Hepatic stellate cell (primary cell): ENCODE data around the gene TLCD1.
A peak's percentile ranks its signal among the peaks of the same experiment; 100 is the strongest.

ENCODE experiments used
- DNase-seq: peaks from one replicate; pipeline ENCODE4 v3.0.0; 2011; ENCODE audit warnings: low spot score

Gene TLCD1, protein sequence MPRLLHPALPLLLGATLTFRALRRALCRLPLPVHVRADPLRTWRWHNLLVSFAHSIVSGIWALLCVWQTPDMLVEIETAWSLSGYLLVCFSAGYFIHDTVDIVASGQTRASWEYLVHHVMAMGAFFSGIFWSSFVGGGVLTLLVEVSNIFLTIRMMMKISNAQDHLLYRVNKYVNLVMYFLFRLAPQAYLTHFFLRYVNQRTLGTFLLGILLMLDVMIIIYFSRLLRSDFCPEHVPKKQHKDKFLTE

DNA sequence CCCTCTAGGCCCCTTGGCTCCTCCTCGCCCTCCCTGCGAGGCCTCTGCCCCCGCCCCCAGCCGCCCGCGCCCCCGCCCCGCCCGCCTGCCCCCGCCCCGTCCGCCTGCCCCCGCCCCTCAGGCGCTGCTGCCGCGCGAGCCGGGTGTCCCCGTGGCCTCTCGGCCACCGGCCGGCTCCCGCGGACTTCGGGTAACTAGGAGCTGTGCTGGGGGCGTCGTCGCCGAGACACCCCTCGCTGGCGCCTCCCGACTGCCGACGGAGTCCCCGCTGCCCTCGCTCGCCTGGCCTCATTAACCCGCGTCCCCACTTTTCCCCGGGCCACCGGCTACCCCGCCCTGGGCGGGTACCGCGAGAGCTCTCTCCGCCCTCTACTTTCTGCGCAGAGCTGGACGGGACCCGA lies at the start of gene TLCD1:
TLCD1 (minus strand) TSS at position 8 of the 401 bp plus-strand sequence. CDS start 136 bp downstream, outside the sequence.
- peak; percentile 84 for DNase-seq

DNA sequence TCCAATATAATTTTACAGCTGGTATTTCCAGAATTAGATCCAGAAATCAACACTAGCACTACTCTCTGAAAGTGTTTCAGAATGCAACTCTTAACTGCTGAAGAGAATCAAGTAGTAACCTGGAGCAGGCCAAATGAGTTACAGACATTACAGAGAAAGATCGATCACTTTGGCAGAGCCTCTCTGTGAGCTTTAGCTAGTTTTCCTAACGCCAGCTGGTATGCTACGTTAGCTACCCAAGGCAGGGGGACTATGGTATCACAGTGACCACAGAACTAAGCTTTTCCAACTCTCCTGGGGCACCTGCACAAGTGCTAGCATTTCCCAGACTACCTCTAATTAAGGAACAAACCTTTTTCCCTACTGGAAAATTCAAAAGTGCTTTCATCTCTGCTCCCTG lies 48.2 kb upstream of the TLCD1 start:
- DNase-seq = no peak

DNA sequence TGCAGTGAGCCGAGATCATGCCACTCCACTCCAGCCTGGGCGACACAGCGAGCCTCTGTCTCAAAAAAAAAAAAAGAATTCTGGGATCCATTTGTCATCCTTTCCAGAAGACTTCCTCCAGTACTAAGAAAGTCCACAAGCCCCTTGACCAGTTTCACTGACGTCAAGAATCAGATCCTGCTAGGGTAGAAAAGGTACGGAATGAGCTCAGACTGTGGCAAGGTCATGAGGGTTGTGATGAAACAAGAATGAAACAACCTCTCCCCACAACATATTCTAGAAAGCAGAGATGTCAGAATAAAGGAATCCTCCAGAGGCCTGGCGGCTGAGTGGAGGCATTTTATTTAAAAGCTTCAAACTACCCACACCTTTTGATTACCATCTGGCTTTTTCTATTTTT lies 47.7 kb upstream of the TLCD1 start:
- DNase-seq = no peak

DNA sequence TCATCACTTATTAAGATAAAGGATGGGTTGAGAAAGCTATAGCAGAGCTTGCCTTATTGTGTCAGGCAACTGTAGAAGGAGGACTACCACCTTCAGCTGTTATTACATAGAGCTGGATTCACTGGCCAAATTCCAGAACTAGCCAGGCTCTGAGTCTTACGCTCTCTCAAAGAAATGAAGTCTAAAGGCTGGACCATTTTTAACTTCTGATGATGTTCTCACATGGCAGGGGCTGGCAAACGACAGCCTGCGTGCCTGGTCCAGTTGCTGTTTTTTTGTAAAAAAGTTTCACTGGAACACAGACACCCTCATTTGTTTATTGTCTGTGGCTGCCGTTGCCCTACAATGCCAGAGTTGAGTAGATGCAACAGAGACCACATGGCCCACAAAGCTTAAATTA lies 39.0 kb upstream of the TLCD1 start:
- no peak for DNase-seq

DNA sequence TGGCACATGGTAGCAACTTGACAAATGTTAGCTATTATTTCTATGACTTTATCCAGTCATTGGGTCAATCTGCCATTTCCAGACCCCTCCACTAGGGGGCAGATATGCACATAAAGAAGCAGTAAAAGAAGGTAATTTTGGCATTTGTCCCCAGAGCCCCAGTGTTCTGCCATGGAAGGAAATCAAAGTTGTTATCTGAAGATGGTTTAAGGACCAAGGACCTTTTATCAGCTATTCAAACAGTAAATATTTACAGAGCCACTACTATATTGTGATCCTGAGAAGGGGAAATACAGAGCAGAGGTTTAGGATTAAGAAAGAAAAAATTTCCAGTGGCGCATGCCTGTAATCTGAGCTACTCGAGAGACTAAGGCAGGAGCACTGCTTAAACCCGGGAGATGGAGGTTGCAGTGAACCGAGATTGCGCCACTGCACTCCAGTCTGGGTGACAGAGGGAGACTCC lies 37.8 kb upstream of the TLCD1 start:
- DNase-seq = peak; percentile 64

DNA sequence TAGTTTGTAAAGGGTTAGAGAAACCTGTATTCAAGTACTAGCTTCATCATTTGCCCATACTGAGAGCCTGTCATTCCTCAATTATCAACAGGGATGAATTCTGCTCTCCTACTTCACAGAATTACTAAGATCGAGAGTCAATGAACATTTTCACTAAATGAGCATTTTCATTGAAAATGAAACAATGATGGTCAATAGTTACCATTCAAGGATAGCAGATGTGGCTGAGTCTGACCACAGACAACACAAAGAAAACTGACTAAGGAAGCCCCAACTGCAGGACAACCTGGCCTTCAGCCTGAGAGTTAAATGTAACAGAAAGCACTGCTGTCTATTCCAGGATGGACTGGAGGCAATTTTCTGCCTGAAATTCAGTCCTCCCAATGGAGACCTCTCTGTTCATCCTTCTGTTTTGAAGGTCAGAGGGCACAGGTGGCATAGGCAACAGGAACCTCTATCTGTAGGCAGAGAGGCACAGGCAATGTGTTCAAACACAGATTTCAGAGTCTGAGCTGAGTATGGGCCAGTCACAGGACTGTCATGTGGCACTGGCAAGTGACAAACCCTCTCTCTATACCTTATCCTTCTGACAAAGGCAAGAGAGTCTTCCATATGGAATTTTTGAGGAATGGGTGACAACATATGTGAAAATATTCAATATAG lies 37.2 kb upstream of the TLCD1 start:
- no peak for DNase-seq

DNA sequence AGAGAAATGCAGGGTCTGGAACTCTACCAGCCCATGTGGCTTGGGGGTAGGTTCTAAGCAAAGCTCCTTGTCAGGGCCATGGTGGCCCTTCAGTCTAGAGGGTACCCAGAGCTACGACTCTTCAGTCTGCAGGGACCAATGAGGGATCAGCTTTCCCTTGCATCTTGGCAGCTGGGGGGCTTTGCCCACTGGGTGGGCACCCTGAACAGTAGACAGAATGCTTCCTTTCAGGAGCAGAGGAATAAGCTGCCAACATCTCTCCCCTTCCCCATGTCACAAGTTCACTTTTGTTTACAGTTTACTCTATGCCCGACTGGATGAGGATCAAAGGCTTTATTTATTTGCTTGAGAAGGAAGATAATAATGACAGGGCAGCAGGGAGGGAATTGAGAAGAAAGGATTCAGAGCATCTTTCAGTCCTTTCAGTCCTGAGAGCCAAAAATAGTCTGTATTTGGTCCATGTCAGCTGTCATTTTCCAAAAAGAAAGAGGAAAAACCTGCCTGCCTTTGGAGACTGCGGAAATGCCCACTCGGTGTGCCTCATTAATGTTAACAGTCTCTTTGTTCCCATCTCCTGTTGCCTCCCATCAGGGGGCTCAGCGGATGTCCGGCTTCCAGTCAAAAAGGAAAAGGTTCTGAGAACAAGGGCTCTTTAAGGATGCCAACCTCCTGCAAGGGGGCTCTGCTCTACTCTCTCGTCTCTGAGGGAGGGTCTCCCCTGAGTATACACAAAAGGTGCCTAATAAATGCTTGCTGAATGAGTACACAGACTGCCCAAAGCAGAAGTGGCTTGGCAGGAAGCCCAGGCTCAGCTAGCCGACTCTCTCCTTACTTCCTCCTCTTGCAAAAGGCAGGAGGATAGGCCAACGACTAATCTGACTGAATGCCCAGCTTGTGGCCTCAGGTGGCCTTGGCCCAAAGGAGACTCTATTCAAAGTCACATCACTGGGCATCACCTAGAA lies 34.8 kb upstream of the TLCD1 start:
- DNase-seq = peak; percentile 26

DNA sequence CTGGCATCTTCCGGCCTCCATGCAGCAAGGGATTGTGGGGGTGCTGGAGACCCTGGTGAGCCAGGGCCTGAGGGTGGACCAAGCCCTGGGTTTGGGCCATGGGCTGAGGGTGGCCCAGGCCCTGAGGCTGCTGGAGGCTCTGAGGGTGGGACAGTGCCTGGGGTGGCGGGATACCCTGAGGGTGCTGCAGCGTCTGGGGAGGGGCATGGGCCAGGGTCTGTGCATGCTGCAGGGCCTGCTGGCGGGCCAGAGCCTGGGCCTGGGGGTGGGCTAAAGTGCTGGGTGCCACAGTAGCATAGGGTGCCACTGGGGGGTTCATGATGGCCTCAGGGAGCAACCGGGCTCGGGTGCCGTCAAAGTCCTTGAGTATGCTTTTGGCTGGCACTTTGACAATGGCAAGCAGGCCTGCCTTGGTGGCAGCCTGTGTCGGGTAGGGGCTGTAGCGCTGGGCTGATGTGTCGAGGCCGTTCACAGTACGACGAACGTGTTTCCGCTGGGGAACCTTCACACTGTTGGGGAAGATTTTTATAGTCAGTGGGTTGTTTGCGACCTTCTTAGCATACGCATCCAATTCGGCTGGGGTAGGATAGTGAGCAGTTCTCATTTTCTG lies 33.3 kb upstream of the TLCD1 start:
- DNase-seq = no peak

DNA sequence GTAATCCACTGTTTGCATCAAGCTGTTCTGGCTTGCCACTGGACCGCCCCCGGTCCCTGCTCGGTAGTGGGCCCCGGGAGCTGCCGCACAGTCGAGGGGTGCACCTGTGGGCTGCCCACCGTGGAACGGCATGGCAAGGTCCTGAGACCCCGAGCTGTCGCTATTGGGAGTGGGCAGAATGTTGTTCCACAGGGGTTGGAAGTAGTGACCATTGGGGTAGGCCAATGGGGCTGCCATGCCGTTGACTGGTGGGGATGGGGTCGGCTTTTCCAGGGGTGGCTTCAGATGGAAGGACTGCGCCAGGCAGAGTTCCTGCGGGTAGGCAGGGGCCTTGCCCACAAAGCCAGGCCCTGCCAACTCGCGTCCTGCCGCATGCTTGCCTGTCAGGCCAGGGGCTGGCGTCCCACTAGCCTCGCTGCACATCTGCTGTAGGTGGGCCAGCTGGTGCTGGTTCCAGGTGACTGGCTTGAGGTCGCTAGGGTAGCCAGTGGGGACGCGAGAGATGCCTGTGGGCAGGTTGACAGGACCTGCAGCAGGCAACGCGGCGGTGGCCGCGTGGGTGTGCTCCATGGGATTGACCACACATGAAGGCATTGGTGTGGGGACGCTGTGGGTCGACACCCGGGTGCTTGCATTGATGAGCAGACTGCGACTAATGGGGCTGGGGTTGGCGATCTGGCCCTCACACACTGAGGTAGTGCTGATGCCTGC lies 32.5 kb upstream of the TLCD1 start:
- no peak for DNase-seq

DNA sequence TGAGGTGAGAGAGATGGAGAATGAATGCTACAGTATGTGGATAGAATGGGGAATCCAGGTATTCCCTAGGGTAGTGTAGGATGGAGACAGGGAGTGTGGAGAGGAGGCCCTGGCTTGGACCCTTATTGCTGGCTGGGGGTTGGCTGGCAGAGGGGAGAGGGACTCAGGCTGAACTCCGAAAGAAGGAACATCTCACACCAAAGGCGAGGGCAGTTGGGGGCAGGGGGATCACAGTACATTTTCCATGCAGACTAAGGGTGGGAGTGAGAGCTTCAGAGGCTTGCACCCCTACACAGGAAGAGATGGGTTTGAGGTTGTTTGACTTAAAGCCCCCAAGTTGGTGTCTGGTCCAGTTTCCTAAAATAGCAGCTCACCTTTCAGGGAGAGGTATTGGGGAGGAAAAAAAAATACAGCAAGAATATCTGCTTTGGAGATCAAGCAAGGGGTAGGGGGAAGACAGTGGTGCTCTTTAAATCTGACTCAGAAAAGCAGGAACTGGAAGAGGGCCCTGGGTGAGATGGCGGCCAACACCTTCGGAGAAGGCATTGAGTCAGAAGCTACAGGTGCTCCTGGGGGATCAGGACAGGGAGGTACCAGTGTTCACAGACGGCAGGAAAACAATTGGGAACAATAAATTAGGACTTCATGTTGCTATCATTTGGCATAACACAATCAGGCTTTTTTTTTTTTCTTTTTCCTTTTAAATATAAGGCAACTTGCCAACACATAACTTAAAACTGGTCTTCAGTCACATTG lies 30.2 kb upstream of the TLCD1 start:
- DNase-seq = no peak

DNA sequence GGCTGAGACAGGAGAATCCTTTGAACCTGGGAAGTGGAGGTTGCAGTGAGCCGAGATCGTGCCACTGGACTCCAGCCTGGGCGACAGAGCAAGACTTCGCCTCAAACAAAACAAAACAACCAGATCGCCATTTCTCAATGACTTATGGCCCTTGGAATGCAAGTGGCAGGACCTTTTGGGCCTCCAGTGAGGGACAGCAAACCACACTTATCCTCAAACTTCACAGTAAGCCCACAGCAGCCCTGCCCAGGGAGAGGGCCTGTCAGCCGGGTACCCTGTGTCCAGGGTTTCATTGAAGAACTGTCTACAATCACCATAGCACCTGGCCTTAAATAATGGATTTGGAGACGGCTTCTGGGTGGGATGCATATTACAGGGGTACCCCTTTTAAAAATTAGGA lies 29.5 kb upstream of the TLCD1 start:
- DNase-seq = peak; percentile 68

DNA sequence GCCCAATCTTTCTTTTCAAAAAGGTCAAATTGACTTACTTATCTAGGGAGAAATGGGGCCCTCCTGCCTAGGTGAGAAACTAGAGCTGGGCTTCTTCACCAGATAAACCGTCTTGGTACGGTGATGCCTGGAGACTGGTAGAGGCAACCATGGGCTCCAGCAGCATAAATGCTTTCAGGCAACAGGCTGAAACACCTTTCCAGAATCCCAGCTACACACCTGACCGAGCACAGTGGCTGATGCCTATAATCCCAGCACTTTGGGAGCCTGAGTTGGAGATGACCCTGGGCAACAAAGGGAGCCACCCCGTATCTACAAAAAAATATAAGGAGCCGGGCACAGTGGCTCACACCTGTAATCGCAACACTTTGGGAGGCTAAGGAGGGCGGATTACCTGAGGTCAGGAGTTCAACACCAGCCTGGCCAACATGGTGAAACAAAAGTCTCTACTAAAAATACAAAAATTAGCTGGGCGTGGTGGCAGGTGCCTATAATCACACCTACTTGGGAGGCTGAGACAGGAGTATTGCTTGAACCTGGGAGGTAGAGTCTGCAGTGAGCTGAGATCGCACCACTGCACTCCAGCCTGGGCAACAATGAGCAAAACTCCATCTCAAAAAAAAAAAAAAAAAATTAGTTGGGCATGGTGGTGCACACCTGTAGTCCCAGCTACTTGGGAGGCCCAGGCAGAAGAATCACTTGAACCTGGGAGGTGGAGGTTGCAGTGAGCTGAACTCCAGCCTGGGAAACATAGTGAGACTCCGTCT lies 25.8 kb upstream of the TLCD1 start:
- DNase-seq = no peak

DNA sequence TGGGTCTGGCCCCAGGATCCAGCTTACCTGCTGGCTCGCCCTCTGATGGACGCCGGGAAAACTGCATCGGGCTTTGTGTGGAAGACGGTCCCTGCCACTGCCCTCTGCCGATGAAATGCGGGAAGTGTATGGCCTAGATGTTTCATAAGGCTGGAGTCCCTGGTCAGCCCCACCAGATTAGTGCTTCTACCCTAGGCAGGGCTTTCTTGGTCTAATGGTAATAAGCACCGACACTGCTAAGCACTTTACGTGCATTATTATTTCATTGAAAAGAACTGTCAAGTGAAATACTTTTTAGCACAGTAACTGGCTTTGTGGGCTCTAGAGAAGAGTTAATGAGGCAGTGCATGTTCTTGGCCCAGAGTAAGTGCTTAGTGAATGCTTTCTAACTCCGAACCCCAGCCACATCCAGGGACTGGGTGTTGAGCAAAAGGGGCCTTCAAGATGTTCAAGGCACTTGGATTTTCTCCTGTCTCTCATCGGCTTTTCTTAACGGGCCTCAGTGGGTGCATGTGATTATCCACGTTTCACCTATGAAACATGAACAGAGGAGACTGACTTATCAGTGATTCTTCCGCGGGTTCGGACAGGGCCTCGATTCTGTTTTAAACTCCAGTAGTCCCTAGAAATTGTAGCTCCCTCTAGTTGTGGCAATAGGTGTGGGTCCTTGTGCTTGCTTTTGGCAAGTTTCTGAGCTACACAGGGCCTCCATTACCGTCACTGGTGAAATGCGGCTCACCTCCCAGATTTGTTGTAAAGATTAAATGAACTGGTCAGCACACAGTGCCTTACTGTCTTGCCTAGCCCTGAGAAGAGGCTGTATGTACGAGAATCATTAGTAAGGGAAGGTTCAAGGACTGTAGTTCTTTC lies 24.4 kb upstream of the TLCD1 start:
- DNase-seq = peak; percentile 79

DNA sequence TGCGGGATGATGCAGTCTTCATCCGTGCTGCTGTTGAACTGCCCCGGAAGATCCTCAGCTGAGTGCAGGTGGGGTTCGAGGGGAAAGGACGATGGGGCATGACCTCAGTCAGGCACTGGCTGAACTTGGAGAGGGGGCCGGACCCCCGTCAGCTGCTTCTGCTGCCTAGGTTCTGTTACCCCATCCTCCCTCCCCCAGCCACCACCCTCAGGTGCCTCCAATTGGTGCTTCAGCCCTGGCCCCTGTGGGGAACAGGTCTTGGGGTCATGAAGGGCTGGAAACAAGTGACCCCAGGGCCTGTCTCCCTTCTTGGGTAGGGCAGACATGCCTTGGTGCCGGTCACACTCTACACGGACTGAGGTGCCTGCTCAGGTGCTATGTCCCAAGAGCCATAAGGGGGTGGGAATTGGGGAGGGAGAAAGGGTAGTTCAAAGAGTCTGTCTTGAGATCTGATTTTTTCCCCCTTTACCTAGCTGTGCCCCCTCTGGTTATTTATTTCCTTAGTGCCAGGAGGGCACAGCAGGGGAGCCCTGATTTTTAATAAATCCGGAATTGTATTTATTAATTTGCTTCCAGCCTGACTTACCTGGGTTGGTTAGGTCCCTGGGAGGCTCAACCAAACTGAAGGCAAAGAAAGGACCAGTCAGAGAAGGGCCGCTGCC lies 23.6 kb upstream of the TLCD1 start:
- DNase-seq = no peak

DNA sequence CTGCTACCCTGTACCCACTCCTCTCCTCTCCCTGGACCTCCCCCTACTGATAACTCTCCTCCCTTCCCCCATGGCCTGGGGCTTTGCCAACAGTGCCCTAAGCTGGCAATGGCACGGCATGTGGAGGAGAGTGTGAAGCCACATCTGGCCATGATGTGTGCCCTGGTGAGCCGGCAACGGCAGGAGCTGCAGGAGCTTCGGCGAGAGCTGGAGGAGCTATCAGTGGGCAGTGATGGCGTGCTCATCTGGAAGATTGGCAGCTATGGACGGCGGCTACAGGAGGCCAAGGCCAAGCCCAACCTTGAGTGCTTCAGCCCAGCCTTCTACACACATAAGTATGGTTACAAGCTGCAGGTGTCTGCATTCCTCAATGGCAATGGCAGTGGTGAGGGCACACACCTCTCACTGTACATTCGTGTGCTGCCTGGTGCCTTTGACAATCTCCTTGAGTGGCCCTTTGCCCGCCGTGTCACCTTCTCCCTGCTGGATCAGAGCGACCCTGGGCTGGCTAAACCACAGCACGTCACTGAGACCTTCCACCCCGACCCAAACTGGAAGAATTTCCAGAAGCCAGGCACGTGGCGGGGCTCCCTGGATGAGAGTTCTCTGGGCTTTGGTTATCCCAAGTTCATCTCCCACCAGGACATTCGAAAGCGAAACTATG lies 23.0 kb upstream of the TLCD1 start:
- DNase-seq = no peak

DNA sequence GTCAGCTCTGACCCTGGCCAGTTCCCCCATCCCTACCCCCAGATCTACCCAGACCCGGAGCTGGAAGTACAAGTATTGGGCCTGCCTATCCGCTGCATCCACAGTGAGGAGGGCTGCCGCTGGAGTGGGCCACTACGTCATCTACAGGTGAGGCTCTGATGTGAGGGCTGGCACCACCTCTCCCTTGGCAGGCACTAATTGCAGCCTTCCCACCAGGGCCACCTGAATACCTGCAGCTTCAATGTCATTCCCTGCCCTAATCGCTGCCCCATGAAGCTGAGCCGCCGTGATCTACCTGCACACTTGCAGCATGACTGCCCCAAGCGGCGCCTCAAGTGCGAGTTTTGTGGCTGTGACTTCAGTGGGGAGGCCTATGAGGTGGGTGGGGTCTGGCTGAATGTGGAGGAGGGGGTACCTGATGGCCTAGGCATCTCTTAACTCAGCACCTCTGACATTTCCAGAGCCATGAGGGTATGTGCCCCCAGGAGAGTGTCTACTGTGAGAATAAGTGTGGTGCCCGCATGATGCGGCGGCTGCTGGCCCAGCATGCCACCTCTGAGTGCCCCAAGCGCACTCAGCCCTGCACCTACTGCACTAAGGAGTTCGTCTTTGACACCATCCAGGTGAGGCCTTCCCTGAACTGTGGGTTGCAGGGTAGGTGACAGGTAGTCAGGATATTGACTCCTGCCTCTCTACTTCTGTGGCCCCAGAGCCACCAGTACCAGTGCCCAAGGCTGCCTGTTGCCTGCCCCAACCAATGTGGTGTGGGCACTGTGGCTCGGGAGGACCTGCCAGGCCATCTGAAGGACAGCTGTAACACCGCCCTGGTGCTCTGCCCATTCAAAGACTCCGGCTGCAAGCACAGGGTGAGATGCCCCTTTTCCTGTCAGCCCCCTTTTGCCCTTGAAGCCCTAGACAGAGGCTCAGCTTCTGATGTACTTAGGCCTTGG lies 22.0 kb upstream of the TLCD1 start:
- DNase-seq = no peak
